Transverse colon (tissue), 4 donors: ENCODE results near the gene ESRRG. TPM values are rescaled to one million over a fixed set of nuclear protein-coding genes. Genes with fewer than 3 reads are reported as not detected.
"Not testable (repeated sequence)": the region's sequence is repeated elsewhere in the genome, so short reads cannot be mapped to it uniquely, and the experiment has no call there.

ENCODE experiments used
- DNase-seq: peaks from one replicate; pipeline ENCODE4 v3.0.0-alpha.2; 2019
- H3K27ac ChIP-seq, 4 donors: fragments of 200-600 bp; sonication (generic); 2 replicates each; pipeline ENCODE4 v1.5.1; 2016 to 2018; ENCODE audit warnings: inconsistent platforms in 4 of 4
- H3K27me3 ChIP-seq: fragments of 200-600 bp; sonication (generic); 2 replicates; pipeline ENCODE4 v1.5.1; 2017; ENCODE audit warnings: inconsistent platforms
- H3K36me3 ChIP-seq, 4 donors: fragments of 200-600 bp; sonication (generic); 2 replicates each; pipeline ENCODE4 v1.5.1; 2017 to 2019; ENCODE audit warnings: inconsistent platforms in 4 of 4
- H3K4me1 ChIP-seq, 4 donors: fragments of 200-600 bp; sonication (generic); 2 replicates each; pipeline ENCODE4 v1.5.1; 2017 to 2020; ENCODE audit warnings: inconsistent platforms in 4 of 4
- H3K4me3 ChIP-seq, 4 donors: fragments of 200-600 bp; sonication (generic); 1 replicate in 1 of 4; 2 replicates in 3 of 4; pipeline versions ENCODE4 v1.5.1 to v1.6.1; 2017 to 2019; ENCODE audit warnings: inconsistent platforms in 4 of 4
- H3K9me3 ChIP-seq, 2 donors: fragments of 200-600 bp; sonication (generic); 2 replicates each; pipeline ENCODE4 v1.5.1; 2017 to 2019; ENCODE audit warnings: inconsistent platforms in 2 of 2
- EP300 ChIP-seq: sonication (generic); formaldehyde crosslinking; IDR thresholded peaks from one replicate; pipeline ENCODE4 v1.6.1; 2017; ENCODE audit warnings: antibody characterized with exemption, low read depth
- POLR2A ChIP-seq: fragments of 450-650 bp; IDR thresholded peaks from one replicate; pipeline ENCODE4 v1.6.1; 2016; ENCODE audit warnings: antibody characterized with exemption, mild to moderate bottlenecking, moderate library complexity
- POLR2AphosphoS5 ChIP-seq, 3 donors: sonication (generic); formaldehyde crosslinking; IDR thresholded peaks; one replicate each; pipeline ENCODE4 v1.6.1; 2016; ENCODE audit warnings: antibody characterized with exemption in 3 of 3
- WGBS, 2 donors: methylation state at CpG; one replicate each; pipeline ENCODE4 v1.1.5; 2018; ENCODE audit warnings: low coverage in 1 of 2; 5-methylcytosine and 5-hydroxymethylcytosine counted together
- in situ Hi-C, 4 donors: fragments of 200-750 bp; cut with MboI; loops; one replicate each; pipeline versions ENCODE4 v1.15.0 to v1.15.1; 2017; ENCODE audit warnings: low sequenced_read_pairs in 3 of 4, low pct_ligation_motif_present in 1 of 4, low pct_unique_long_range_greater_than_20kb in 1 of 4
- intact Hi-C: fragments of 100-400 bp; cut with DNase I; formaldehyde crosslinking; loops from one replicate; pipeline ENCODE4 v1.15.1; 2023; ENCODE audit warnings: low total_unique reads
- total RNA-seq, 4 donors: library from RNA; depleted of rRNA; stranded (reverse); fragments of >200 nt; gene quantifications; one replicate each; pipeline ENCODE4 v1.1.0, GENCODE V29; 2016
- TF ChIP-seq, protein P1 (sequence below), 5 experiments: fragments of 200-600 bp in 3 of 5; fragments of 450-650 bp in 2 of 5; sonication (generic) in 3 of 5; IDR thresholded peaks; 1 replicate in 2 of 5; 2 replicates in 3 of 5; pipeline ENCODE4 v1.5.1; 2016 to 2017; ENCODE audit warnings: antibody characterized with exemption in 5 of 5, inconsistent platforms in 3 of 5, mild to moderate bottlenecking in 2 of 5, moderate library complexity in 1 of 5

ESRRG gene
- total RNA-seq, 4 donors from 2014 or later: 0.20 to 1.5 (median 0.50) TPM

DNA sequence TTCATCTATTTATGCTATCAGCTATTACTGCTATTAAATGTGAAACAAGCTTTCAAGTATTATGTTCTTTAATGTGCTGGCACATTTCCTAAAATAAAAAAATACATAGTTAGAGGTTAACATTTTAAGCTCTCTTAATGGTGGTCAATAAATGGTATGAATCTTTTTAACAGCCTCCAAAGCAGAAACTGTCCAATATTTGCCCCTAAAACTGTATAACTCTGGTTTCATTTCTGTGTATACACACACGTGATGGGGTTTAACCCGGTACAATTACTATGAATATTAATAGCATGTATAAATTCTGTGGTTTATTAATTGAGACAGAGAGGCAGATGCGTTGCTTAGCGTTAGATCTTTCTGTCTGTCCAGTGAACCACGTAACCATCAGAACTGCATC is 2.2 kb downstream of the ESRRG start:
- intact Hi-C loops: no loop called here
- no peak for DNase-seq
- 60 to 65% methylated on average over 5 of the region's 5 CpGs for WGBS, 2 donors
- H3K4me3 ChIP-seq: no peak overlapping the region
- H3K36me3 ChIP-seq: no peaks in the 10 kb centered on the region
- TF ChIP-seq POLR2AphosphoS5 (IDR thresholded peaks at IDR 0.05) (no peak), POLR2A (no peak)
- no peaks in the 10 kb centered on the region for H3K9me3 ChIP-seq
- H3K4me1 ChIP-seq: peaks cover 0 to 20% (median 9%) of the 10 kb centered on the region in 4 donors
- in situ Hi-C loops: no loop called here
- H3K27ac ChIP-seq: no peak overlapping the region
- peaks cover 25% of the 10 kb centered on the region for H3K27me3 ChIP-seq

DNA sequence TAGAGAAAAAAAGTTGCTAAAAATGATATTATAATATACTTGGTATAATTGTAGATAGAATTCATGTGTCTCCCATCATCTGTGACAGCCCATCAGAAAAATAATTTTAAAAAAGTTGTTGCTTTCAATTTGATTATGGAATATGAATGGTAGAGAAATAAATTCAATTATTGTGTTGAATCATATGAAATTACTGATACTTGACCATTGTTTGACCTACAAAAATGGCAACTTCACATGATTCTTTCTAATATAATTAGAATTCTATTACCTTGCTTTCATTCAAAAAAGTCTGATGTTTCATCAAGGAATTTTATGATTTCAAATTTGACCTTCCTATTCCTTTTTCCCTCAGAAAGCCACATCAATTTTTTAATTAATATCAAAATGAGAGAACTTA is 11.5 kb downstream of the ESRRG start:
- H3K36me3 ChIP-seq: no peaks in the 10 kb centered on the region
- in situ Hi-C loops (no loop called here), intact Hi-C loops (no loop called here)
- H3K4me1 ChIP-seq: no peaks in the 10 kb centered on the region
- H3K27me3 ChIP-seq: no peaks in the 10 kb centered on the region
- no peaks in the 10 kb centered on the region for H3K9me3 ChIP-seq
- TF ChIP-seq POLR2A (no peak), EP300 (no peak), POLR2AphosphoS5 (IDR thresholded peaks at IDR 0.05) (no peak)
- TF ChIP-seq, protein P1, sequence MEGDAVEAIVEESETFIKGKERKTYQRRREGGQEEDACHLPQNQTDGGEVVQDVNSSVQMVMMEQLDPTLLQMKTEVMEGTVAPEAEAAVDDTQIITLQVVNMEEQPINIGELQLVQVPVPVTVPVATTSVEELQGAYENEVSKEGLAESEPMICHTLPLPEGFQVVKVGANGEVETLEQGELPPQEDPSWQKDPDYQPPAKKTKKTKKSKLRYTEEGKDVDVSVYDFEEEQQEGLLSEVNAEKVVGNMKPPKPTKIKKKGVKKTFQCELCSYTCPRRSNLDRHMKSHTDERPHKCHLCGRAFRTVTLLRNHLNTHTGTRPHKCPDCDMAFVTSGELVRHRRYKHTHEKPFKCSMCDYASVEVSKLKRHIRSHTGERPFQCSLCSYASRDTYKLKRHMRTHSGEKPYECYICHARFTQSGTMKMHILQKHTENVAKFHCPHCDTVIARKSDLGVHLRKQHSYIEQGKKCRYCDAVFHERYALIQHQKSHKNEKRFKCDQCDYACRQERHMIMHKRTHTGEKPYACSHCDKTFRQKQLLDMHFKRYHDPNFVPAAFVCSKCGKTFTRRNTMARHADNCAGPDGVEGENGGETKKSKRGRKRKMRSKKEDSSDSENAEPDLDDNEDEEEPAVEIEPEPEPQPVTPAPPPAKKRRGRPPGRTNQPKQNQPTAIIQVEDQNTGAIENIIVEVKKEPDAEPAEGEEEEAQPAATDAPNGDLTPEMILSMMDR (IDR thresholded peaks at IDR 0.05): no peak
- no peak for DNase-seq
- no peak overlapping the region for H3K27ac ChIP-seq
- H3K4me3 ChIP-seq: no peak overlapping the region

DNA sequence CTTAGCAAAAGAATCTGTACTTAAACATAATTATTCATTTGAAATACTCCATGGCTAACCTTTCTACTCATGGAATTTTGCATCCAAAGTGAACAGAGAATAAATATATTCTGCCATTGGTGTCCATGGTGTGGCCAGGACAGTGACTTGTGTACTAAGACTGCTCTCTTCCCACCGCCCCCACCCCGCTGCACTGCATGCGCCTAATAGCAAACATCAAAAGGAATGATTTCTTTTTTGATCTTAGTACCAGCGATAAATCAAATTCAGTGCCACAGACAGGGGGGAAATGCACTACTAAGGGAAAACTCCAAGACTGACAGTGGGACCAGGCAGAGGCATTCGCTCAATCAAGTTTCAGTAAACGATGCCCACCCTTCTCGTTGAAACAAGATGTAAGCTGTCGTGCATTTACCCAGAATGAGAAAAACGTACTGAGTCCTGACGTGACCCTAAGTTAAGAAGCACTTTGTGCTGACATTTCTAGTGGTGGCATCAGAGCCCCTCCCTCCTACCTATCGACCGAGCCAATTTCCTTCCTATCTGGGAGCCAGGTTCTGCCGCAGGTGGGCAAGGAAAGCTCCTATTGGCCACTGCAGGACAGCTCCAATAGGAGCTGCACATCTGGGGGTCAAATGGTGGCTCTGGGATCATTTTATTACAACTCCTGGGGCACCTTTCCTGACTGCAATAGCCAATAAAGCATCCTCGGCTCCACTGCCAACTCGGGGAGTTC is 12.5 kb downstream of the ESRRG start:
- Histone ChIP-seq H3K4me3 (no peak overlapping the region), H3K27me3 (no peaks in the 10 kb centered on the region), H3K36me3 (no peaks in the 10 kb centered on the region), H3K27ac (no peak overlapping the region), H3K4me1 (no peaks in the 10 kb centered on the region), H3K9me3 (no peaks in the 10 kb centered on the region)
- in situ Hi-C loops: no loop called here
- intact Hi-C loops: no loop called here
- no peak for DNase-seq
- no peak for TF ChIP-seq POLR2A
- 90% methylated on average over 10 to 15 of the region's 15 CpGs for WGBS, 2 donors

DNA sequence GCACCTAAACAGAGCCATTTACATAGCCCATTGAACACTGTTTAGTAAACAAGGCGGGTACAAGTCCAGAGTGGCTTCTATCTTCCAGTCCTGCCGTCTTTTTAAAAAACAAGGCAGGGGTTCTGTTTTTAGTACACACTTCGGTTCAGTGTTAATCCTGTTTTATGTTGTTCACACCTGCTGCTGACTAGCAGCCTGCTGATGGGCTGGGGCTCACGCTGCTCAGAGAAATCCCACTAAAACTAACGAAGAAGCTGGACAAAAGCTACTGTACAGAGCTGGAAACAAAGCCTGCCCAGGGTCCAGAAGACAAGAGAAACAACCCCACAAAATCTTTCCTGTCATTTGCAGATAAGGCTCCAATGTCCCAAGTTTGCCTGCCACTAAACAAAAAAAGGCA is 13.2 kb downstream of the ESRRG start:
- WGBS, 2 donors: 55 to 61% methylated on average over 3 to 5 of the region's 5 CpGs
- H3K27me3 ChIP-seq: no peaks in the 10 kb centered on the region
- TF ChIP-seq, protein P1 (IDR thresholded peaks at IDR 0.05): no peak
- TF ChIP-seq POLR2AphosphoS5 (IDR thresholded peaks at IDR 0.05): no peak
- TF ChIP-seq POLR2A: no peak
- TF ChIP-seq EP300: no peak
- intact Hi-C loops: no loop called here
- in situ Hi-C loops: no loop called here
- H3K27ac ChIP-seq: no peak overlapping the region
- H3K9me3 ChIP-seq: no peaks in the 10 kb centered on the region
- H3K4me3 ChIP-seq: no peak overlapping the region
- DNase-seq: no peak
- H3K4me1 ChIP-seq: no peaks in the 10 kb centered on the region
- H3K36me3 ChIP-seq: no peaks in the 10 kb centered on the region

DNA sequence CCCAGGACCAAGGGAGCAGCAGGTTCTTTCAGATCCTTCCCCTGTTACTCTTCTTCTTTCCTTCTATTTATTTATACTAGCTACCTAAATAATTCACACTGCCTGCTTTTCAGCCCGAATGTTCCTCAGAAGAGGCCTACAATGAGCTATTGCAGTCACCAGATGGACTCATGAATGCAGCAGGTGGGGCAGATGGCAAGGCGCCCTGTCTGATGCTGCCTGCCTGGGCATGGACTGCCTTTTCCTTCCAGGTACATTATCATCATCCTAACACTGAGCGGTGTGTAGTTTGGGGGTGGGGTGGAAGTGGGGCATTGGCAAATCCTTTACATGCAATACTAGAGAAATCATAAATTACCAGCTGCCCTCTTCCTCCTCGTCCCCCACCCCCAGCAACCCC is 17.6 kb downstream of the ESRRG start:
- Histone ChIP-seq H3K27ac (no peak overlapping the region), H3K36me3 (no peaks in the 10 kb centered on the region), H3K9me3 (no peaks in the 10 kb centered on the region), H3K4me3 (no peak overlapping the region), H3K4me1 (no peaks in the 10 kb centered on the region), H3K27me3 (no peaks in the 10 kb centered on the region)
- in situ Hi-C loops (no loop called here), intact Hi-C loops (no loop called here)
- no peak for DNase-seq
- WGBS, 2 donors: 65 to 76% methylated on average over 3 to 4 of the region's 4 CpGs
- no peak for TF ChIP-seq POLR2A
- no peak for TF ChIP-seq POLR2AphosphoS5 (IDR thresholded peaks at IDR 0.05)
- no peak for TF ChIP-seq EP300
- TF ChIP-seq, protein P1 (IDR thresholded peaks at IDR 0.05): no peak

DNA sequence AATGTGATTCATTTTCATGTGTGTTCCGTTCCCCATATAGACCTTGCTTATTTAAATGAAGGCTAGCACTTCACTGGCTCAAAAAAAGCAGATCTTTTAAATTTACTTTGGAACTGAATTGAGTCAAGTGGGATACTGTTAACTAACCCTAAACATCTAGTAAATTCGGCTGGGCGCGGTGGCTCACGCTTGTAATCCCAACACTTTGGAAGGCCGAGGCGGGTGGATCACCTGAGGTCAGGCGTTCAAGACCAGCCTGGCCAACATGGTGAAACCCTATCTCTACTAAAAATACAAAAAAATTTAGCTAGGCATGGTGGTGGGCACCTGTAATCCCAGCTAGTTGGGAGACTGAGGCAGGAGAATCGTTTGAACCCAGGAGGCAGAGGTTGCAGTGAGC is 19.2 kb downstream of the ESRRG start:
- H3K36me3 ChIP-seq, intact Hi-C loops, DNase-seq, H3K9me3 ChIP-seq, H3K4me1 ChIP-seq, H3K27ac ChIP-seq, in situ Hi-C loops, H3K4me3 ChIP-seq, H3K27me3 ChIP-seq: not testable (repeated sequence)
- WGBS, 2 donors: 82 to 88% methylated on average over 5 to 9 of the region's 9 CpGs
